SU-DHL-6 (cell line): ENCODE measurements around the gene MTA2.

Source experiments
- CTCF ChIP-seq: fragments of 200-600 bp; sonication (generic); IDR thresholded peaks from one replicate; pipeline ENCODE4 v1.5.1; 2017; ENCODE audit warnings: antibody characterized with exemption, mild to moderate bottlenecking, low read length, moderate library complexity; ENCODE audit not compliant: insufficient read depth, poor library complexity, severe bottlenecking
- EZH2phosphoT487 ChIP-seq: fragments of 200-600 bp; sonication (generic), shearing (Covaris generic); conservative IDR thresholded peaks from 2 replicates; pipeline ENCODE4 v1.6.1; 2018; ENCODE audit warnings: mild to moderate bottlenecking, antibody characterized with exemption, low read length, moderate library complexity, mixed read lengths

GRCh38 chr11:62593434-62594044 is 8.1 kb downstream of the MTA2 start:
- TF ChIP-seq CTCF (peak; percentile 57), EZH2phosphoT487 (no peak)
